ENCODE data around the gene MYH11. TPM values are rescaled to one million over a fixed set of nuclear protein-coding genes. Genes with fewer than 3 reads are reported as not detected.
A peak's percentile ranks its signal among the peaks of the same experiment; 100 is the strongest.

The MYH11 gene
- total and polyA plus RNA-seq, 10 donors: 9.6 to 135 (median 110) TPM

GRCh38 chr16:15690296-15690695, 166.5 kb downstream of the MYH11 start:
- H3K27me3 ChIP-seq (replicated peaks in 1 of 7): no peaks in the 10 kb centered on the region
- no peak overlapping the region for H3K4me3 ChIP-seq
- no peak overlapping the region for H3K27ac ChIP-seq
- 88 to 100% (median 99%) methylated on average over 3 of the region's 3 CpGs for WGBS, 5 donors
- no peaks in the 10 kb centered on the region for H3K4me1 ChIP-seq
- no peaks in the 10 kb centered on the region for H3K9me3 ChIP-seq
- no peak for DNase-seq
- peaks cover 8 to 100% (median 92%) of the 10 kb centered on the region in 6 donors for H3K36me3 ChIP-seq
- no peak for TF ChIP-seq POLR2A (IDR thresholded peaks at IDR 0.05)
- no peak for TF ChIP-seq CTCF (IDR thresholded peaks at IDR 0.05 in 8 of 11, conservative IDR thresholded peaks at IDR 0.05 in 3 of 11)
- no peak for TF ChIP-seq POLR2AphosphoS5 (IDR thresholded peaks at IDR 0.05)
- intact Hi-C loops (cut with DNase I; ENCODE audit: low total_unique reads): no loop called here

DNA sequence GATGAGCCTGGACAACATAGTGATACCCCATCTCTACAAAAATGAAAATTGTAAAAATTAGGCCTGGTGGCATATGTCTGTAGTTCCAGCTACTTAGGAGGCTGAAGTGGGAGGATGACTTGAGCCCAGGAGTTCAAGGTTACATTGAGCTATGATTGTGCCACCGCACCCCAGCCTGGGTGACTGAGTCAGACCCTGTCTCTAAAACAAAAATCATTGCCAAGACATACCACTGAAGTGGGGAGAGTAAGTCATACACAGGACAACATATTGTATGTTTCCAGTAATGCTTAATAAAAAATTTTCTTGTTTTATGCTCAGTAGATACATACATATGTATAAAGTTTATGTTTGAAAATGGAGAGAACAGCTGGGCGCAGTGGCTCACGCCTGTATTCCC, 167.5 kb downstream of the MYH11 start:
- Histone ChIP-seq H3K36me3 (peaks cover 8 to 100% (median 91%) of the 10 kb centered on the region in 6 donors), H3K27me3 (replicated peaks in 1 of 7) (no peaks in the 10 kb centered on the region), H3K4me1 (no peaks in the 10 kb centered on the region), H3K9me3 (no peaks in the 10 kb centered on the region), H3K27ac (no peak overlapping the region), H3K4me3 (no peak overlapping the region)
- intact Hi-C loops (cut with DNase I; ENCODE audit: low total_unique reads): no loop called here
- no peak for DNase-seq
- 83 to 91% (median 88%) methylated on average over 3 of the region's 3 CpGs for WGBS, 5 donors
- TF ChIP-seq CTCF (IDR thresholded peaks at IDR 0.05 in 8 of 11, conservative IDR thresholded peaks at IDR 0.05 in 3 of 11): no peak
- no peak for TF ChIP-seq POLR2AphosphoS5 (IDR thresholded peaks at IDR 0.05)
- no peak for TF ChIP-seq POLR2A (IDR thresholded peaks at IDR 0.05)

- no peak for DNase-seq
- Histone ChIP-seq H3K36me3 (peaks cover 7 to 100% (median 75%) of the 10 kb centered on the region in 6 donors), H3K4me1 (no peaks in the 10 kb centered on the region), H3K9me3 (no peaks in the 10 kb centered on the region), H3K27ac (no peak overlapping the region), H3K4me3 (no peak overlapping the region), H3K27me3 (replicated peaks in 1 of 7) (no peaks in the 10 kb centered on the region)
- TF ChIP-seq POLR2A (IDR thresholded peaks at IDR 0.05) (no peak), CTCF (IDR thresholded peaks at IDR 0.05 in 8 of 11, conservative IDR thresholded peaks at IDR 0.05 in 3 of 11) (no peak), POLR2AphosphoS5 (IDR thresholded peaks at IDR 0.05) (no peak)
- intact Hi-C loops (cut with DNase I; ENCODE audit: low total_unique reads): no loop called here
- WGBS, 5 donors: 93 to 98% (median 95%) methylated on average over 2 of the region's 2 CpGs
These were observed 170.5 kb downstream of the MYH11 start for GRCh38 chr16:15686287-15686686.

DNA sequence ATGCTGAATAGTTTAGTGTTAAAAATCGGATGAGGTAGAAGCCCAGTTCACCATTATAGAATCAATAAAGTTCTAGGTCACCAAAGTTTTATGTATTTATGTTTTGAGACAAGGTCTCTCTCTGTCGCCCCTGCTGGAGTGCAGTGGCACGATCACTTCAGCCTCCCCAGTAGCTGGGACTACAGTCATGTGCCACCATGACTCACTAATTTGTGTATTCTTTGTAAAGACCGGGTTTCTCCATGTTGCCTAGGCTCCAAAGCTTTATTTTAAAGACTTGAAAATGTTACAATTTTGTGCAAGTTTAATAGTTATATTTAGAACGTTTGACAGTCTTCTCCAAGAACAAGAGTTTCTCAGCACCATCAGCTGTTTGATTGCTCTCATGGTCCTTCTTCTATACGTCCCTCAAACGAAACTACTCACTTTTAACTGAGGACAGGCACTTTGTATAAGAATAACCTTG, 174.7 kb downstream of the MYH11 start:
- TF ChIP-seq CTCF (IDR thresholded peaks at IDR 0.05 in 8 of 11, conservative IDR thresholded peaks at IDR 0.05 in 3 of 11) (peak in 6 of 11 experiments; percentile 19 to 58 (median 45)), POLR2A (IDR thresholded peaks at IDR 0.05) (no peak), POLR2AphosphoS5 (IDR thresholded peaks at IDR 0.05) (no peak)
- Histone ChIP-seq H3K9me3 (no peaks in the 10 kb centered on the region), H3K4me1 (no peaks in the 10 kb centered on the region), H3K27me3 (replicated peaks in 1 of 7) (no peaks in the 10 kb centered on the region), H3K36me3 (peaks cover 0 to 99% (median 69%) of the 10 kb centered on the region in 6 donors), H3K27ac (no peak overlapping the region), H3K4me3 (no peak overlapping the region)
- intact Hi-C loops (cut with DNase I; ENCODE audit: low total_unique reads): no loop called here
- DNase-seq: no peak
- WGBS, 5 donors: 57 to 67% (median 63%) methylated on average over 7 of the region's 7 CpGs

All from spleen (tissue), 11 donors.